K562 (cell line): ENCODE measurements around the gene PPIE. TPM values are rescaled to one million over a fixed set of nuclear protein-coding genes. Genes with fewer than 3 reads are reported as not detected.
"Not testable (repeated sequence)": the region's sequence is repeated elsewhere in the genome, so short reads cannot be mapped to it uniquely, and the experiment has no call there.

Experiments used
- ATAC-seq: fragments of 200-7000 bp; cut with Tn5 transposase; 3 replicates; pipeline ENCODE4 v1.9.1; 2020; ENCODE audit warnings: moderate library complexity
- BruUV-seq: library from RNA; stranded (reverse); fragments of 400-500 nt; replicated peaks from 2 replicates; lab custom pipeline; 2021; lab: Mats Ljungman, UMichigan
- CTCF ChIA-PET: fragments of 300-600 bp; formaldehyde crosslinking; extraction: SDS; loops from one replicate; lab custom pipeline; 2021; ENCODE audit warnings: low intra/inter-chr PET ratio; lab: Yijun Ruan, JAX
- POLR2A ChIA-PET: fragments of 300-600, 350-650 bp; sonication (Branson Sonifier 250); formaldehyde crosslinking; extraction: SDS; loops from one replicate; lab custom pipeline; 2021; ENCODE audit warnings: antibody characterized with exemption, inconsistent platforms; lab: Yijun Ruan, JAX
- DNase-seq, 4 experiments: peaks; one replicate each; pipeline versions ENCODE4 v3.0.0 to v3.0.0-alpha.2; 2011 to 2018; ENCODE audit warnings: low spot score in 3 of 4, mixed read lengths in 3 of 4; ENCODE audit errors: extremely low read depth in 1 of 4
- FAIRE-seq: peaks from 2 replicates; lab custom pipeline; 2011; peaks lifted over from hg19 to GRCh38; lab: Jason Lieb, UNC
- H2AFZ ChIP-seq: 2 replicates; pipeline ENCODE4 v1.6.0; 2011; ENCODE audit warnings: low read depth, low read length, control low read depth, inconsistent platforms
- H3K27ac ChIP-seq: fragments of 200-600 bp; 3 replicates; pipeline ENCODE4 v1.8.0; 2011; ENCODE audit warnings: low read depth, mild to moderate bottlenecking, control low read depth, inconsistent platforms, low read length, moderate library complexity, mixed read lengths; ENCODE audit errors: extremely low read depth
- H3K27me3 ChIP-seq, 2 experiments: fragments of 300-600 bp in 1 of 2; 2 replicates in 1 of 2; 3 replicates in 1 of 2; pipeline versions ENCODE4 v1.6.0 to v1.8.0; 2011; ENCODE audit warnings: inconsistent platforms in 2 of 2, low read length in 2 of 2, mild to moderate bottlenecking in 1 of 2, mixed read lengths in 1 of 2, moderate library complexity in 1 of 2; ENCODE audit not compliant: control insufficient read depth in 2 of 2, insufficient read depth in 2 of 2
- H3K36me3 ChIP-seq: fragments of 300-600 bp; 3 replicates; pipeline ENCODE4 v1.8.0; 2011; ENCODE audit warnings: mild to moderate bottlenecking, low read length, inconsistent platforms; ENCODE audit not compliant: control insufficient read depth, insufficient read depth
- H3K4me1 ChIP-seq, 2 experiments: fragments of 200-600 bp in 1 of 2; replicated peaks in 1 of 2; 2 replicates in 1 of 2; 3 replicates in 1 of 2; pipeline versions ENCODE4 v1.5.1 to v1.8.0; 2011; ENCODE audit warnings: inconsistent platforms in 2 of 2, low read length in 2 of 2, mild to moderate bottlenecking in 1 of 2, mixed read lengths in 1 of 2, moderate library complexity in 1 of 2; ENCODE audit not compliant: control insufficient read depth in 2 of 2, insufficient read depth in 2 of 2
- H3K4me2 ChIP-seq: 2 replicates; pipeline ENCODE4 v1.6.1; 2011; ENCODE audit warnings: low read length, control low read depth, inconsistent platforms, mixed read lengths; ENCODE audit not compliant: insufficient read depth
- H3K4me3 ChIP-seq: fragments of 200-600 bp; sonication (generic), shearing (Covaris generic); 2 replicates; pipeline ENCODE4 v1.5.1; 2016; ENCODE audit warnings: control low read depth, inconsistent platforms
- H3K79me2 ChIP-seq: fragments of 200-600 bp; 3 replicates; pipeline ENCODE4 v1.8.0; 2011; ENCODE audit warnings: low read length, inconsistent platforms; ENCODE audit not compliant: control insufficient read depth, insufficient read depth
- H3K9ac ChIP-seq, 2 experiments: 2 replicates each; pipeline versions ENCODE4 v1.6.0 to v1.6.1; 2011; ENCODE audit warnings: low read depth in 2 of 2, low read length in 2 of 2, control low read depth in 1 of 2, inconsistent platforms in 1 of 2, mild to moderate bottlenecking in 1 of 2, mixed read lengths in 1 of 2; ENCODE audit not compliant: insufficient read depth in 1 of 2
- H3K9me1 ChIP-seq: one replicate; pipeline ENCODE4 v1.6.0; 2011; ENCODE audit warnings: inconsistent platforms, mild to moderate bottlenecking, low read length, moderate library complexity; ENCODE audit not compliant: control insufficient read depth, insufficient read depth
- H3K9me3 ChIP-seq: replicated peaks from 2 replicates; pipeline ENCODE4 v1.5.1; 2011; ENCODE audit warnings: low read depth, low read length, inconsistent platforms; ENCODE audit not compliant: control insufficient read depth, insufficient read depth
- H4K20me1 ChIP-seq: replicated peaks from 2 replicates; pipeline ENCODE4 v1.6.1; 2011; ENCODE audit warnings: low read length, inconsistent platforms, mixed read lengths; ENCODE audit not compliant: control insufficient read depth, insufficient read depth
- EGR1 ChIP-seq: fragments of 450-650 bp; conservative IDR thresholded peaks from 2 replicates; pipeline ENCODE4 v1.6.1; 2017; ENCODE audit warnings: mild to moderate bottlenecking
- WGBS: fragments of 100-300 bp; shearing (Covaris generic); methylation state at CpG from one replicate; pipeline ENCODE4 v1.1.6; 2016; ENCODE audit warnings: low coverage, mixed read lengths; ENCODE audit not compliant: insufficient coverage; ENCODE audit errors: missing lambda C conversion rate; 5-methylcytosine and 5-hydroxymethylcytosine counted together
- in situ Hi-C: fragments of 300-500 bp; cut with MboI; formaldehyde crosslinking; loops from 4 replicates; pipeline ENCODE4 v1.15.0; 2018; ENCODE audit warnings: inconsistent platforms, mixed read lengths
- intact Hi-C: fragments of 100-400 bp; cut with micrococcal nuclease; formaldehyde crosslinking; loops from 2 replicates; pipeline ENCODE4 v1.14.2; 2022
- polyA plus RNA-seq, 8 experiments: library from polyadenylated mRNA; depleted of rRNA in 4 of 8; stranded (reverse) in 5 of 8; unstranded in 3 of 8; fragments of >200 nt; fragmentation: Nextera tagmentation in 2 of 8; fragmentation: Illumina TruSeq in 1 of 8; extraction: Ambion mirVana in 2 of 8; extraction: Trizol in 1 of 8; gene quantifications; 2 replicates each; pipeline versions ENCODE4 v1.2.1 to v1.2.3, GENCODE V29; 2011 to 2014; ENCODE audit warnings: inconsistent platforms in 1 of 8, missing spikeins in 1 of 8
- total RNA-seq, 7 experiments: library from RNA; depleted of rRNA in 6 of 7; stranded (reverse); fragments of >200 nt in 6 of 7; fragmentation: Illumina TruSeq in 2 of 7; extraction: Trizol in 2 of 7; gene quantifications; 2 replicates each; pipeline versions ENCODE4 v1.2.1 to v1.2.3, GENCODE V29; 2011 to 2021; ENCODE audit warnings: low replicate concordance in 1 of 7

Gene PPIE
- total and polyA plus RNA-seq, 9 of the 15 experiments (the other 6 are each of a cell fraction or from before 2014, with no cell fraction given) = 75.4 to 444 (median 131) TPM

GRCh38 chr1:39782685-39783084 is 44.0 kb downstream of the PPIE start:
- H3K4me1 ChIP-seq, intact Hi-C loops, DNase-seq, H3K36me3 ChIP-seq, H2AFZ ChIP-seq, H3K4me3 ChIP-seq, FAIRE-seq, POLR2A ChIA-PET, in situ Hi-C loops, H3K4me2 ChIP-seq, CTCF ChIA-PET, H3K9me3 ChIP-seq, H3K9me1 ChIP-seq, H4K20me1 ChIP-seq, H3K27ac ChIP-seq, H3K79me2 ChIP-seq, ATAC-seq, H3K9ac ChIP-seq, BruUV-seq: not testable (repeated sequence)
- WGBS = 30% methylated on average over 10 of the region's 10 CpGs
- TF ChIP-seq EGR1 = 0 out of 2 replicates have a peak, but pooled peaks have one; percentile 42
- H3K27me3 ChIP-seq = peaks cover 9 to 54% of the 10 kb centered on the region in 2 experiments; a peak in 4 of 5 replicates

- H3K4me2 ChIP-seq, in situ Hi-C loops, ATAC-seq, H3K27ac ChIP-seq, intact Hi-C loops, H3K9me3 ChIP-seq, H4K20me1 ChIP-seq, CTCF ChIA-PET, H2AFZ ChIP-seq, H3K4me3 ChIP-seq, H3K36me3 ChIP-seq, H3K9me1 ChIP-seq, H3K9ac ChIP-seq, DNase-seq, H3K79me2 ChIP-seq: not testable (repeated sequence)
- H3K27me3 ChIP-seq = peaks cover 4 to 24% of the 10 kb centered on the region in 2 experiments; a peak in 4 of 5 replicates
- peak; percentile 84 for FAIRE-seq
- H3K4me1 ChIP-seq = peaks cover 0 to 19% of the 10 kb centered on the region in 2 experiments; a peak in 4 of 5 replicates
- TSS peak; percentile 45 for BruUV-seq
- 55% methylated on average over 9 of the region's 12 CpGs for WGBS
- POLR2A ChIA-PET = interaction anchor here (0.6 to 1.0 kb wide), 4 partner anchors 11 to 275 kb away, joined by 3 to 4 read pairs (median 4); partner anchors contain the start of gene MYCL
These were observed 47.8 kb downstream of the PPIE start for GRCh38 chr1:39786303-39787107.

GRCh38 chr1:39787108-39787375 is 48.4 kb downstream of the PPIE start:
- POLR2A ChIA-PET = interaction anchor here (0.6 to 1.0 kb wide), 3 partner anchors 11 to 274 kb away, joined by 3 to 4 read pairs (median 4); partner anchors contain the start of gene MYCL
- BruUV-seq, DNase-seq, H2AFZ ChIP-seq, H3K4me3 ChIP-seq, H3K9me3 ChIP-seq, H3K9me1 ChIP-seq, H4K20me1 ChIP-seq, H3K27ac ChIP-seq, ATAC-seq, H3K9ac ChIP-seq, CTCF ChIA-PET, intact Hi-C loops, in situ Hi-C loops, H3K4me2 ChIP-seq, H3K79me2 ChIP-seq, FAIRE-seq, H3K36me3 ChIP-seq: not testable (repeated sequence)
- peaks cover 2 to 21% of the 10 kb centered on the region in 2 experiments; a peak in 4 of 5 replicates for H3K27me3 ChIP-seq
- H3K4me1 ChIP-seq = peaks cover 0 to 19% of the 10 kb centered on the region in 2 experiments; a peak in 4 of 5 replicates
- 26% methylated on average over 3 of the region's 5 CpGs for WGBS
